HepG2 (cell line): ENCODE results near the gene KIF2C. TPM values are rescaled to one million over a fixed set of nuclear protein-coding genes. Genes with fewer than 3 reads are reported as not detected.

Experiments used
- ADNP ChIP-seq: sonication (generic); formaldehyde crosslinking; IDR thresholded peaks from 2 replicates; pipeline ENCODE4 v1.4.0; 2020; ENCODE audit warnings: missing genetic modification reagents
- ASH2L ChIP-seq: fragments of 300-600, 200-600 bp; sonication (generic); IDR thresholded peaks from 2 replicates; pipeline ENCODE4 v1.7.0; 2017; ENCODE audit warnings: low read depth, mild to moderate bottlenecking, moderate library complexity, mixed read lengths, low read length; ENCODE audit not compliant: insufficient read length
- CREM ChIP-seq, 2 experiments: sonication (generic) in 1 of 2; formaldehyde crosslinking in 1 of 2; IDR thresholded peaks; 2 replicates each; pipeline versions ENCODE4 v1.4.0 to v1.6.1; 2016 to 2020; ENCODE audit warnings: antibody characterized with exemption in 1 of 2, mild to moderate bottlenecking in 1 of 2, missing genetic modification reagents in 1 of 2
- GFI1 ChIP-seq: sonication (generic); formaldehyde crosslinking; IDR thresholded peaks from 2 replicates; pipeline ENCODE4 v1.5.0; 2020; ENCODE audit warnings: missing genetic modification reagents, mild to moderate bottlenecking, borderline replicate concordance
- HOXA3 ChIP-seq: sonication (generic); formaldehyde crosslinking; IDR thresholded peaks from 2 replicates; pipeline ENCODE4 v1.5.0; 2020; ENCODE audit warnings: missing genetic modification reagents
- KDM4B ChIP-seq: sonication (generic); formaldehyde crosslinking; IDR thresholded peaks from 2 replicates; pipeline ENCODE4 v1.4.0; 2020; ENCODE audit warnings: missing genetic modification reagents
- KLF11 ChIP-seq: IDR thresholded peaks from 2 replicates; pipeline ENCODE4 v1.6.1; 2016; ENCODE audit warnings: missing compliant biosample characterization
- KLF9 ChIP-seq: IDR thresholded peaks from 2 replicates; pipeline ENCODE4 v1.6.1; 2016; ENCODE audit warnings: low read depth
- KMT2A ChIP-seq: sonication (generic); formaldehyde crosslinking; IDR thresholded peaks from 2 replicates; pipeline ENCODE4 v1.4.0; 2020; ENCODE audit warnings: missing genetic modification reagents
- NFE2L2 ChIP-seq: fragments of 150-350 bp; IDR thresholded peaks from 2 replicates; pipeline ENCODE4 v1.6.1; 2014; ENCODE audit warnings: low read length
- POLR2AphosphoS2 ChIP-seq: IDR thresholded peaks from 2 replicates; pipeline ENCODE4 v1.6.1; 2011; ENCODE audit warnings: low read depth, low read length, improper control_type of control experiment
- RORA ChIP-seq: sonication (generic); formaldehyde crosslinking; IDR thresholded peaks from 2 replicates; pipeline ENCODE4 v1.5.0; 2020; ENCODE audit warnings: mild to moderate bottlenecking, missing genetic modification reagents, moderate library complexity
- SMARCE1 ChIP-seq: fragments of 450-650 bp; IDR thresholded peaks from 2 replicates; pipeline ENCODE4 v1.6.1; 2017; ENCODE audit warnings: borderline replicate concordance
- SP1 ChIP-seq, 2 experiments: fragments of 450-650 bp in 1 of 2; sonication (generic) in 1 of 2; formaldehyde crosslinking in 1 of 2; IDR thresholded peaks; 2 replicates each; pipeline versions ENCODE4 v1.4.0 to v1.6.1; 2016 to 2020; ENCODE audit warnings: missing genetic modification reagents in 1 of 2
- TCF12 ChIP-seq, 2 experiments: fragments of 450-650 bp in 1 of 2; sonication (generic) in 1 of 2; formaldehyde crosslinking in 1 of 2; IDR thresholded peaks; 2 replicates each; pipeline versions ENCODE4 v1.6.1 to v1.8.0; 2017 to 2022; ENCODE audit warnings: antibody characterized with exemption in 1 of 2, mild to moderate bottlenecking in 1 of 2, missing genetic modification reagents in 1 of 2, moderate library complexity in 1 of 2
- ZNF3 ChIP-seq: IDR thresholded peaks from 2 replicates; pipeline ENCODE4 v1.7.0; 2017; ENCODE audit warnings: inconsistent platforms
- ZNF468 ChIP-seq: sonication (generic); formaldehyde crosslinking; IDR thresholded peaks from 2 replicates; pipeline ENCODE4 v1.8.0; 2022; ENCODE audit warnings: mild to moderate bottlenecking, moderate library complexity, missing genetic modification reagents
- ZNF614 ChIP-seq: IDR thresholded peaks from 2 replicates; pipeline ENCODE4 v1.6.1; 2018; ENCODE audit warnings: missing biosample characterization, missing genetic modification reagents, inconsistent platforms, borderline replicate concordance
- ZNF660 ChIP-seq: sonication (generic); formaldehyde crosslinking; IDR thresholded peaks from 2 replicates; pipeline ENCODE4 v1.5.1; 2020; ENCODE audit warnings: mild to moderate bottlenecking, low read depth, missing genetic modification reagents, borderline replicate concordance
- ZNF879 ChIP-seq: sonication (generic); formaldehyde crosslinking; IDR thresholded peaks from 2 replicates; pipeline ENCODE4 v1.8.1; 2023; ENCODE audit warnings: missing genetic modification reagents
- polyA plus RNA-seq, 8 experiments: library from polyadenylated mRNA; depleted of rRNA in 3 of 8; stranded (reverse) in 7 of 8; unstranded in 1 of 8; fragments of >200 nt; fragmentation: Illumina TruSeq in 4 of 8; extraction: Trizol in 4 of 8; gene quantifications; 2 replicates each; pipeline versions ENCODE4 v1.2.1 to v1.2.3, GENCODE V29; 2011 to 2016; ENCODE audit warnings: low read depth in 4 of 8, missing spikeins in 1 of 8, mixed read lengths in 1 of 8; ENCODE audit not compliant: insufficient read depth in 1 of 8
- total RNA-seq, 5 experiments: library from RNA; depleted of rRNA; stranded (reverse); fragments of >200 nt; fragmentation: Illumina TruSeq; extraction: Trizol; gene quantifications; 2 replicates each; pipeline ENCODE4 v1.2.3, GENCODE V29; 2016; ENCODE audit warnings: low read depth in 1 of 5
- TF ChIP-seq, protein P1 (sequence below): sonication (generic); formaldehyde crosslinking; IDR thresholded peaks from 2 replicates; pipeline ENCODE4 v1.5.0; 2020; ENCODE audit warnings: mild to moderate bottlenecking, missing genetic modification reagents
- TF ChIP-seq, protein P2 (sequence below): sonication (generic); formaldehyde crosslinking; IDR thresholded peaks from 2 replicates; pipeline ENCODE4 v1.8.0; 2022; ENCODE audit warnings: mild to moderate bottlenecking, missing genetic modification reagents
- TF ChIP-seq, protein P3 (sequence below): sonication (generic); formaldehyde crosslinking; conservative IDR thresholded peaks from 2 replicates; pipeline ENCODE4 v1.4.0; 2020; ENCODE audit warnings: missing genetic modification reagents
- TF ChIP-seq, protein P4 (sequence below): sonication (generic); formaldehyde crosslinking; IDR thresholded peaks from 2 replicates; pipeline ENCODE4 v1.4.0; 2020; ENCODE audit warnings: missing genetic modification reagents

KIF2C gene
- total and polyA plus RNA-seq, 2 of the 13 experiments (the other 11 are each of a cell fraction or from before 2014, with no cell fraction given) = 29.7 to 53.7 TPM

DNA sequence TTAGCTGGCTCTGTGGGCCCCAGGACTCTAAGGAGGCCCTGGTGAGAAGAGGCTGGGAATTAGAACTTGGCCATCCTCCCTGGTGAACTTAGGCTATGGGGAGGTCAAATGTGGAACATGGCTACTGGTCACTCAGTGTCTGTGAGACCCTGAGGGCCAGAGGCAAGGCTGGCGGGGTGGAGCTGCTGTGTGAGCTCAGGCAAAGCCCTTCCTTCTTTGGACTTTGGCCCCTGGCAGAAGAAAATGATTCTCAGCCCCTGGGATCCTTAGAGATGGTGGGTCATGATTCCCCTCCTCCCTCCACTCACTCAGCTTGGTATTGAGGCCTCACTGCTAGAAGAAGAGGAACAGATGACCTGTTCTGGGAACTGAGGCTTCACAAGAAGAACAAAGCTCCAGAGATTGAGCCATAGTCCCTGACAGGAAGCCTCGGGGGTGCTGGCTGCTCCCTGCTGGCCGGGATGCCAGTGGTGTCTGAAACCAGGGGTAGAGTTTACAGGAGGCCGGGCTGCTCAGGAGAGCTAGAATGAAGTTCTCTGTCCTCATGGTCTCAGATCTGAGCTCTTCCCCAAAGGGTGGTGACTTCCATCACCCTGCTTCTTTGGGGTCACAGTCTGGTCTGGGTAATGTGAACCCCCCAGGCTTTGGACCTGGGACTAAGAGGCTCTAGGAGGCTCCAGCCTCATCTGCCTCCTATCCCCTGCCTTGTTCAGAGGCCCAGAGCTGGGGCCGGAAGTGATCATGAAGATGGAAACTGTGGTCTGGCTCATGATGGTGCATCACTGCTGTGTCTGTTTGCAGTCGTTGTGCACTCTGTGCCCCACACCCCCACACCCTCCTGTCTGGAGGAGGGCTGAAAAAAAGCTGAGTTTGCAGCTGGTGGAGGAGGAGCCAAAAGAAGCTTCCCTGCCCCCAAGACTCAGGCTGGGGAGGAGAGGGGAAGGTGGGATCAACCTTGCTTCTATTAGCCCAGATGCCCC is 69.6 kb downstream of the KIF2C start (continued):
- TF ChIP-seq, protein P1, sequence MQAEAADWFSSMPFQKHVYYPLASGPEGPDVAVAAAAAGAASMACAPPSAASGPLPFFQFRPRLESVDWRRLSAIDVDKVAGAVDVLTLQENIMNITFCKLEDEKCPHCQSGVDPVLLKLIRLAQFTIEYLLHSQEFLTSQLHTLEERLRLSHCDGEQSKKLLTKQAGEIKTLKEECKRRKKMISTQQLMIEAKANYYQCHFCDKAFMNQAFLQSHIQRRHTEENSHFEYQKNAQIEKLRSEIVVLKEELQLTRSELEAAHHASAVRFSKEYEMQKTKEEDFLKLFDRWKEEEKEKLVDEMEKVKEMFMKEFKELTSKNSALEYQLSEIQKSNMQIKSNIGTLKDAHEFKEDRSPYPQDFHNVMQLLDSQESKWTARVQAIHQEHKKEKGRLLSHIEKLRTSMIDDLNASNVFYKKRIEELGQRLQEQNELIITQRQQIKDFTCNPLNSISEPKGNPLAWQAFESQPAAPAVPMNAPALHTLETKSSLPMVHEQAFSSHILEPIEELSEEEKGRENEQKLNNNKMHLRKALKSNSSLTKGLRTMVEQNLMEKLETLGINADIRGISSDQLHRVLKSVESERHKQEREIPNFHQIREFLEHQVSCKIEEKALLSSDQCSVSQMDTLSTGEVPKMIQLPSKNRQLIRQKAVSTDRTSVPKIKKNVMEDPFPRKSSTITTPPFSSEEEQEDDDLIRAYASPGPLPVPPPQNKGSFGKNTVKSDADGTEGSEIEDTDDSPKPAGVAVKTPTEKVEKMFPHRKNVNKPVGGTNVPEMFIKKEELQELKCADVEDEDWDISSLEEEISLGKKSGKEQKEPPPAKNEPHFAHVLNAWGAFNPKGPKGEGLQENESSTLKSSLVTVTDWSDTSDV (CRISPR knock-in tag) = no peak
- TF ChIP-seq RORA (CRISPR knock-in tag) (no peak), ZNF614 (CRISPR knock-in tag) (no peak), KDM4B (CRISPR knock-in tag) (no peak), ZNF3 (CRISPR knock-in tag) (peak; percentile 31; the same call in 1 of the 2 replicates), ZNF879 (CRISPR knock-in tag) (no peak), KMT2A (CRISPR knock-in tag) (no peak), TCF12 (IDR thresholded peaks at IDR 0.05) (no peak), TCF12 (CRISPR knock-in tag; IDR thresholded peaks at IDR 0.05) (no peak), SP1 (IDR thresholded peaks at IDR 0.05) (no peak), SP1 (CRISPR knock-in tag; IDR thresholded peaks at IDR 0.05) (no peak), ZNF660 (CRISPR knock-in tag) (no peak), NFE2L2 (no peak), HOXA3 (CRISPR knock-in tag) (peak; percentile 32; the same call in 1 of the 2 replicates), ASH2L (no peak), ADNP (CRISPR knock-in tag) (0 out of 2 replicates have a peak, but pooled peaks have one; percentile 7), GFI1 (CRISPR knock-in tag) (no peak), CREM (IDR thresholded peaks at IDR 0.05) (no peak), CREM (CRISPR knock-in tag; IDR thresholded peaks at IDR 0.05) (no peak), POLR2AphosphoS2 (no peak), ZNF468 (CRISPR knock-in tag) (no peak), SMARCE1 (no peak), KLF9 (CRISPR knock-in tag) (no peak), KLF11 (CRISPR knock-in tag) (no peak)
- TF ChIP-seq, protein P2, sequence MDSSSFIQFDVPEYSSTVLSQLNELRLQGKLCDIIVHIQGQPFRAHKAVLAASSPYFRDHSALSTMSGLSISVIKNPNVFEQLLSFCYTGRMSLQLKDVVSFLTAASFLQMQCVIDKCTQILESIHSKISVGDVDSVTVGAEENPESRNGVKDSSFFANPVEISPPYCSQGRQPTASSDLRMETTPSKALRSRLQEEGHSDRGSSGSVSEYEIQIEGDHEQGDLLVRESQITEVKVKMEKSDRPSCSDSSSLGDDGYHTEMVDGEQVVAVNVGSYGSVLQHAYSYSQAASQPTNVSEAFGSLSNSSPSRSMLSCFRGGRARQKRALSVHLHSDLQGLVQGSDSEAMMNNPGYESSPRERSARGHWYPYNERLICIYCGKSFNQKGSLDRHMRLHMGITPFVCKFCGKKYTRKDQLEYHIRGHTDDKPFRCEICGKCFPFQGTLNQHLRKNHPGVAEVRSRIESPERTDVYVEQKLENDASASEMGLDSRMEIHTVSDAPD = no peak
- TF ChIP-seq, protein P3, sequence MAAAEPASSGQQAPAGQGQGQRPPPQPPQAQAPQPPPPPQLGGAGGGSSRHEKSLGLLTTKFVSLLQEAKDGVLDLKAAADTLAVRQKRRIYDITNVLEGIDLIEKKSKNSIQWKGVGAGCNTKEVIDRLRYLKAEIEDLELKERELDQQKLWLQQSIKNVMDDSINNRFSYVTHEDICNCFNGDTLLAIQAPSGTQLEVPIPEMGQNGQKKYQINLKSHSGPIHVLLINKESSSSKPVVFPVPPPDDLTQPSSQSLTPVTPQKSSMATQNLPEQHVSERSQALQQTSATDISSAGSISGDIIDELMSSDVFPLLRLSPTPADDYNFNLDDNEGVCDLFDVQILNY = no peak
- TF ChIP-seq, protein P4, sequence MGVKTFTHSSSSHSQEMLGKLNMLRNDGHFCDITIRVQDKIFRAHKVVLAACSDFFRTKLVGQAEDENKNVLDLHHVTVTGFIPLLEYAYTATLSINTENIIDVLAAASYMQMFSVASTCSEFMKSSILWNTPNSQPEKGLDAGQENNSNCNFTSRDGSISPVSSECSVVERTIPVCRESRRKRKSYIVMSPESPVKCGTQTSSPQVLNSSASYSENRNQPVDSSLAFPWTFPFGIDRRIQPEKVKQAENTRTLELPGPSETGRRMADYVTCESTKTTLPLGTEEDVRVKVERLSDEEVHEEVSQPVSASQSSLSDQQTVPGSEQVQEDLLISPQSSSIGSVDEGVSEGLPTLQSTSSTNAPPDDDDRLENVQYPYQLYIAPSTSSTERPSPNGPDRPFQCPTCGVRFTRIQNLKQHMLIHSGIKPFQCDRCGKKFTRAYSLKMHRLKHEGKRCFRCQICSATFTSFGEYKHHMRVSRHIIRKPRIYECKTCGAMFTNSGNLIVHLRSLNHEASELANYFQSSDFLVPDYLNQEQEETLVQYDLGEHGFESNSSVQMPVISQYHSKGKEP (CRISPR knock-in tag) = no peak
